ENCODE results near the gene ZNF507.

The ZNF507 gene

DNA sequence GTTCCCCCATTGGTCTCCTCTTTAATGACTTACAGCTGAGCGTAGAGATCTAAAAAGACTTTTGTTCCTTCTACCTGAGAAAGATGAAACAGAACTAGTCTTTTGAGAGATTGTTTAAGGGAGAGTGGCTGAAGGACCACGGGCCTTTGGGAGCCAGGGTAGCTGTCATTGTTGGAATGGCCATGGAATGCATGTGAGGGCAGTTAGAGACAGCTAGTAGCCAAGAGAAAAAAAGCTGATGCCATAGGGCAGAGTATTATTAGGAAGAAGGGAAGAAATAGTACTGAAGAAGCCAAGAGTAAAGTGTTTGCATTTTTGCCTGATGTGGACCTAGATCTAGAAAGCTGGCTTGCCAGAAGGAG is 5.6 kb downstream of the ZNF507 start:
- no peak overlapping the region for H3K9ac ChIP-seq (ENCODE audit: insufficient read length, low read depth)
- TF ChIP-seq YY1 (IDR thresholded peaks at IDR 0.05; ENCODE audit: insufficient read depth, insufficient read length) (no peak), SUZ12 (IDR thresholded peaks at IDR 0.05; ENCODE audit: extremely low read depth, insufficient read depth, insufficient read length) (no peak), ZNF274 (IDR thresholded peaks at IDR 0.05; ENCODE audit: low read depth, low read length) (no peak)
- no peak for DNase-seq (ENCODE audit: low read depth, low spot score)
- no peaks in the 10 kb centered on the region for H3K9me3 ChIP-seq (ENCODE audit: insufficient read depth, low read length)
- H3K4me1 ChIP-seq (ENCODE audit: insufficient read depth, insufficient read length): no peaks in the 10 kb centered on the region
- no peaks in the 10 kb centered on the region for H3K27me3 ChIP-seq (ENCODE audit: insufficient read depth, insufficient read length)
- H3K4me3 ChIP-seq (ENCODE audit: insufficient read length, low read depth): no peak overlapping the region
- peaks cover 64% of the 10 kb centered on the region for H3K36me3 ChIP-seq (ENCODE audit: insufficient read depth, insufficient read length, low read length)

DNA sequence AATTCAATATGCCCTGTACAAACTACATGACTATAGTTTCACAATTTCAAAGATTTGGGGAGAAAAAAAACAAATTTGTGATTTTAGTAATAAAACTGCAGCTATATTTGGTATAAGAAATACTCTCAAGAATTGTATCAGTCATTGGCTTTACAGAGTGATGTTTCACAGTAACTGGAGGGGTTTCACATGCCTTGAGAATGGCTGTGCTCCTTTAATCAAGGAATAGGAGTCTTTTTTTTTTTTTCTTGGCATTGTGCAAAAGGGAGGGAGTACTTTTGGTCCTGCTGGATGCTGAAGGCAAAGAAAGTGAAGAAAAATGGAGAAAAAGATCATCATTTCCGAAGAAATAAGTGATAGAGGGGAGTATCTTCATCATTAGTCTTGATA is 6.8 kb downstream of the ZNF507 start:
- H3K36me3 ChIP-seq (ENCODE audit: insufficient read depth, insufficient read length, low read length): peaks cover 77% of the 10 kb centered on the region
- no peak overlapping the region for H3K9ac ChIP-seq (ENCODE audit: insufficient read length, low read depth)

DNA sequence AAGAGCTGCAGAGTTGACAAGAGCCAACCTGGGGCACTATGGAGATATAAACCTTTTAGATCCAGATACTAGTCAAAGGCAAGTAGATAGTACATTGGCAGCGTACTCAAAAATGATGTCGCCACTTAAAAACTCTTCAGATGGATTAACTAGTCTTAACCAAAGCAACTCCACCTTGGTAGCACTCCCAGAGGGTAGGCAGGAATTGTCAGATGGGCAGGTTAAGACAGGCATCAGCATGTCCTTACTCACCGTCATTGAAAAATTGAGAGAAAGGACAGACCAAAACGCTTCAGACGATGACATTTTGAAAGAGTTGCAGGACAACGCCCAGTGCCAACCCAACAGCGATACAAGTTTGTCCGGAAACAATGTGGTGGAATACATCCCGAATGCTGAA is 8.9 kb downstream of the ZNF507 start:
- no peak overlapping the region for H3K9ac ChIP-seq (ENCODE audit: insufficient read length, low read depth)
- no peak for DNase-seq (ENCODE audit: low read depth, low spot score)
- no peaks in the 10 kb centered on the region for H3K9me3 ChIP-seq (ENCODE audit: insufficient read depth, low read length)
- H3K27me3 ChIP-seq (ENCODE audit: insufficient read depth, insufficient read length): no peaks in the 10 kb centered on the region
- H3K4me1 ChIP-seq (ENCODE audit: insufficient read depth, insufficient read length): no peaks in the 10 kb centered on the region
- H3K4me3 ChIP-seq (ENCODE audit: insufficient read length, low read depth): no peak overlapping the region
- H3K36me3 ChIP-seq (ENCODE audit: insufficient read depth, insufficient read length, low read length): peaks cover 82% of the 10 kb centered on the region
- TF ChIP-seq YY1 (IDR thresholded peaks at IDR 0.05; ENCODE audit: insufficient read depth, insufficient read length) (no peak), ZNF274 (IDR thresholded peaks at IDR 0.05; ENCODE audit: low read depth, low read length) (no peak), SUZ12 (IDR thresholded peaks at IDR 0.05; ENCODE audit: extremely low read depth, insufficient read depth, insufficient read length) (no peak)

More for the DNA sequence above, 6.8 kb downstream of the ZNF507 start:
- H3K4me1 ChIP-seq (ENCODE audit: insufficient read depth, insufficient read length): no peaks in the 10 kb centered on the region
- no peaks in the 10 kb centered on the region for H3K27me3 ChIP-seq (ENCODE audit: insufficient read depth, insufficient read length)
- no peaks in the 10 kb centered on the region for H3K9me3 ChIP-seq (ENCODE audit: insufficient read depth, low read length)
- TF ChIP-seq SUZ12 (IDR thresholded peaks at IDR 0.05; ENCODE audit: extremely low read depth, insufficient read depth, insufficient read length) (no peak), ZNF274 (IDR thresholded peaks at IDR 0.05; ENCODE audit: low read depth, low read length) (no peak)
- no peak overlapping the region for H3K4me3 ChIP-seq (ENCODE audit: insufficient read length, low read depth)
- DNase-seq (ENCODE audit: low read depth, low spot score): no peak

DNA sequence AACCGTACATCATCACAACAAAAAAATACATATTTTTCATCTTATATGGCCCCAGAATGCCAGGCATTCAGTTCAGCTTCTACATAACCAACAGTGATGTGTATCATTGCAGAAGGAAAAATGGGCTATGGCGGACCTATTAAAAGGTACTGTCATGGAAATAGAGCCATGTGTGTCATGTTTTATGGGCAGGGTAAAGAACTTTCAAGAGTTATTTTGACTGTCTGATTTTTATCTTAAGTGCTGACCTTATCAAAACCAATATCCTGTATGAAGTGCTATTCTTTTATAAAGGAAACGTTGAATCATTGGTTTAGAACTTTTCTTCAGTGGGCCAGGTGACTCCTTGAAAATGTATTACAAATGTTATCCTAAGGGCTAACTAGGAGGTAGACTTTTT is 9.9 kb downstream of the ZNF507 start:
- no peaks in the 10 kb centered on the region for H3K9me3 ChIP-seq (ENCODE audit: insufficient read depth, low read length)
- no peak for DNase-seq (ENCODE audit: low read depth, low spot score)
- H3K36me3 ChIP-seq (ENCODE audit: insufficient read depth, insufficient read length, low read length): peaks cover 86% of the 10 kb centered on the region
- no peak for TF ChIP-seq ZNF274 (IDR thresholded peaks at IDR 0.05; ENCODE audit: low read depth, low read length)
- no peak for TF ChIP-seq YY1 (IDR thresholded peaks at IDR 0.05; ENCODE audit: insufficient read depth, insufficient read length)
- no peaks in the 10 kb centered on the region for H3K4me1 ChIP-seq (ENCODE audit: insufficient read depth, insufficient read length)
- no peaks in the 10 kb centered on the region for H3K27me3 ChIP-seq (ENCODE audit: insufficient read depth, insufficient read length)
- no peak overlapping the region for H3K9ac ChIP-seq (ENCODE audit: insufficient read length, low read depth)
- H3K4me3 ChIP-seq (ENCODE audit: insufficient read length, low read depth): no peak overlapping the region

DNA sequence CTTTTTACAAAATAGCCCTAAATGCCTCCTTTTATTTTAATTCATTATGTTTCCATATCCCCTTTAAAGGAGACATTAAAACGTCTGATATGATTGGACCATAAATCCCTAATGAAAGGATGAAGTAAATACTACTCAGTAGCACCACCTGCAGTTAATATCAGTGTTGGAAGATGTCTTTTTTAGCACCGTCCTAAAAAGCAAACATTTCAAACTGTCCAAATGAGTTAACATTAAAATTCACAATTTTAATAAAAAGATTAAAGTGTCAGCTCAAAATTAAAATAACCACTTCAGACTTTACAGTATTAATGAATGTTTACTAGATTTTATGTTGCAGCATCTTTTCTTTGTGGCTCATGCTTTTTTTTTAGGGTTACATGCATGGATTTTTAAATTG is 12.3 kb downstream of the ZNF507 start:
- H3K36me3 ChIP-seq (ENCODE audit: insufficient read depth, insufficient read length, low read length): peaks cover 95% of the 10 kb centered on the region
- H3K9me3 ChIP-seq (ENCODE audit: insufficient read depth, low read length): no peaks in the 10 kb centered on the region
- no peak for TF ChIP-seq SUZ12 (IDR thresholded peaks at IDR 0.05; ENCODE audit: extremely low read depth, insufficient read depth, insufficient read length)
- H3K4me3 ChIP-seq (ENCODE audit: insufficient read length, low read depth): no peak overlapping the region
- DNase-seq (ENCODE audit: low read depth, low spot score): no peak
- H3K9ac ChIP-seq (ENCODE audit: insufficient read length, low read depth): no peak overlapping the region
- no peaks in the 10 kb centered on the region for H3K27me3 ChIP-seq (ENCODE audit: insufficient read depth, insufficient read length)
- H3K4me1 ChIP-seq (ENCODE audit: insufficient read depth, insufficient read length): no peaks in the 10 kb centered on the region

DNA sequence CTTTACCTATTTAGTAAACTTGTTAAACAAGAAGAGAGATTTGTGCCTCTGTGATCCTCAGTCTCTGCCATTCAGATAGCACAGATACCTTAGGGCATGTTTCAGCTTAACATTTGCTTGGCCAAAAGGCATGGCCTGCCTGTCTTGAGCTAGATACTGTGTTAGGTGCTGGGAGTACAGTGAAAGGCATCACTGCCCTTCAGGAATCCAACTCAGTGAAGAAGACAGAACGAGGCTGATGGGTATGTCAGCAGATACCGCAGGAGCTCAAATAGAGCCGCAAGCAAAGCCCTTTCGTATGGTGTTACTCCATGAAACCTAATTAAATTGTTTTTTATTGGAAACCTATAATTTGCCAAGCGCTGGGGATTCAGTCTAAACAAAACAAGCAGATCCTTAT is 12.9 kb downstream of the ZNF507 start:
- DNase-seq (ENCODE audit: low read depth, low spot score): no peak
- Histone ChIP-seq H3K9ac (ENCODE audit: insufficient read length, low read depth) (no peak overlapping the region), H3K4me1 (ENCODE audit: insufficient read depth, insufficient read length) (no peaks in the 10 kb centered on the region), H3K27me3 (ENCODE audit: insufficient read depth, insufficient read length) (no peaks in the 10 kb centered on the region), H3K4me3 (ENCODE audit: insufficient read length, low read depth) (no peak overlapping the region), H3K36me3 (ENCODE audit: insufficient read depth, insufficient read length, low read length) (peaks cover 94% of the 10 kb centered on the region), H3K9me3 (ENCODE audit: insufficient read depth, low read length) (no peaks in the 10 kb centered on the region)
- no peak for TF ChIP-seq ZNF274 (IDR thresholded peaks at IDR 0.05; ENCODE audit: low read depth, low read length)
- no peak for TF ChIP-seq YY1 (IDR thresholded peaks at IDR 0.05; ENCODE audit: insufficient read depth, insufficient read length)
- TF ChIP-seq SUZ12 (IDR thresholded peaks at IDR 0.05; ENCODE audit: extremely low read depth, insufficient read depth, insufficient read length): no peak

DNA sequence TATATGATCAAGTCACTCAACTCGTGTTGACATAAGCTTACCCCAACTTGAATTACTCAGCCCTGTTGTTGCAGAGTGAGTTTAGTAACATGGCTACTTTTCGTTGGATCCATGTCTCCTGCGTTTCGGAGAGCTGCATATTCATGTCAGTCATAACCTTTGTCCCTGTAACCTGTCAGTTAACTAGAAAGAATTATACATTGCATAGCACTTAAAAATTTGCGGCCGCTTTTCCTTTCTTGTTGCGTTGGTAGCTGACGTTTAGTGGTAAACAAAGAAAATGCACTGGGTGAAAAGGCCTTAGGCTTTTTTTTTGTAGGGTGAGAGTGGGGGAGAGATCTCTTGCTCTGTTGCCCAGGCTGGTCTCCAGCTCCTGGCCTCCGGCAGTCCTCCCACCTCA is 14.2 kb downstream of the ZNF507 start:
- TF ChIP-seq ZNF274 (IDR thresholded peaks at IDR 0.05; ENCODE audit: low read depth, low read length) (no peak), YY1 (IDR thresholded peaks at IDR 0.05; ENCODE audit: insufficient read depth, insufficient read length) (no peak), SUZ12 (IDR thresholded peaks at IDR 0.05; ENCODE audit: extremely low read depth, insufficient read depth, insufficient read length) (no peak)

More for the DNA sequence above, 14.2 kb downstream of the ZNF507 start:
- H3K27me3 ChIP-seq (ENCODE audit: insufficient read depth, insufficient read length): no peaks in the 10 kb centered on the region
- no peak for DNase-seq (ENCODE audit: low read depth, low spot score)
- H3K4me1 ChIP-seq (ENCODE audit: insufficient read depth, insufficient read length): no peaks in the 10 kb centered on the region
- H3K9ac ChIP-seq (ENCODE audit: insufficient read length, low read depth): no peak overlapping the region
- H3K36me3 ChIP-seq (ENCODE audit: insufficient read depth, insufficient read length, low read length): peaks cover 89% of the 10 kb centered on the region
- no peaks in the 10 kb centered on the region for H3K9me3 ChIP-seq (ENCODE audit: insufficient read depth, low read length)
- H3K4me3 ChIP-seq (ENCODE audit: insufficient read length, low read depth): no peak overlapping the region

All from NT2/D1 (cell line).